MG63 (cell line): ENCODE data around the gene FOXO1. TPM values are rescaled to one million over a fixed set of nuclear protein-coding genes. Genes with fewer than 3 reads are reported as not detected.

Experiments used
- DNase-seq: peaks from one replicate; pipeline ENCODE4 v3.0.0-alpha.2; 2020
- H3K27me3 ChIP-seq: fragments of 250-450 bp; sonication (Bioruptor Pico); 2 replicates; pipeline ENCODE4 v1.5.1; 2020; ENCODE audit warnings: mild to moderate bottlenecking, moderate library complexity
- H3K36me3 ChIP-seq: fragments of 250-450 bp; sonication (Bioruptor Pico); 2 replicates; pipeline ENCODE4 v1.5.1; 2020; ENCODE audit warnings: mild to moderate bottlenecking, moderate library complexity
- H3K4me3 ChIP-seq: fragments of 250-450 bp; sonication (Bioruptor Pico); 2 replicates; pipeline ENCODE4 v1.5.1; 2020; ENCODE audit warnings: mild to moderate bottlenecking, moderate library complexity
- H3K9me3 ChIP-seq: fragments of 250-450 bp; sonication (Bioruptor Pico); 2 replicates; pipeline ENCODE4 v1.5.1; 2020; ENCODE audit warnings: mild to moderate bottlenecking, moderate library complexity
- total RNA-seq: library from RNA; depleted of rRNA; stranded (reverse); fragments of >200 nt; shearing (Covaris generic); gene quantifications from 2 replicates; pipeline ENCODE4 v1.2.3, GENCODE V29; 2014; ENCODE audit warnings: low replicate concordance

The FOXO1 gene
- total RNA-seq, 1 experiment from 2014 or later: 1.7 TPM

DNA sequence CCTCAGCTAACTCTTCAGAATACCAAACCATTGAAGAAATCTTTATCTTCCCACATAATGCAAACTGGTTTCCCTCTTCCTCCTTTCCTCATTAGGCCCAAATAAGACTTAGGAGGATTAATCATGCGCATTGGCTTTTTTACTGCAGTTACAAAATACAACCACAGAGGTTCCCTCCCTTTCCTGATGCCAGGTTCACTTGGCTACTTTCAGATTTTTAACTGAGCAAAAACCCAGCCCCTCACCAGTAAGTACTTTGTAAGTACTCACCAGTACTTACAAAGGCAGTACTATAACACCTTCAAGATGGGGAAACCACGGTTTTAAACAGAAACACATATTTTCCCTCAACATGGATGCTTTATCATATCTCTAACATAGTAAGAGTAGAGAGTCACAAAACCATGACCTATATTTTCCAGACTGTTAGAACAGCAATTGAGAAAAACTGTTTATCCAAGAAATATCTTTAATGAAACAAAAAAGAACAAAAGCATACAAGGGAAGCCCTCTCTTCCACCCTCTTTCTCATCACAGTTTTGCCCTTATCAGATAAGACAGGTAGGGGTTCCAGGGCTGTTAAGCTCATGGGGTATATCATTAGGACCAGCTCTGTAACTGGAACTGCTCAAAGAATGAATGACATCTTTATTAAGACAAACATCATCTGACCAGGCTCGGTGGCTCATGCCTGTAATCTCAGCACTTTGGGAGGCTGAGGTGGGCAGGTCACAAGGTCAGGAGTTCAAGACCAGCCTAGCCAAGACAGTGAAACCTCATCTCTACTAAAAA is 12.7 kb downstream of the FOXO1 start:
- DNase-seq: no peak
- H3K27me3 ChIP-seq: no peaks in the 10 kb centered on the region

DNA sequence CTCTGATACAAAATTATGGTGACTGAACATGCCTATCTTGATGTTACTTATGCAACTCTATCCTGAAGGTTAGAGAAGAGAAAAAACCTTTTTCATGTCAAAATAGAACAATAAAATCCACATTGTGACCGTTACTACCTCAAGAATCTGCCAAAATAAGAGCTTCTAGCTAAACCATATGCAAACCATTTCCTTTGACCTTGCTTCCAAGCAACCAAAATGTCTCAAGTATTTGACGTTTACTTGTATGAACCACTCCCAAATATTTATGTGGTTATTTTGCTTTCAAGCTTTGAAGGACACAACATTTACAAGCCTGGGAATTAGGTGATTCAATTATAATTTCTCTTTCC is 13.9 kb downstream of the FOXO1 start:
- no peaks in the 10 kb centered on the region for H3K36me3 ChIP-seq
- H3K9me3 ChIP-seq: no peaks in the 10 kb centered on the region
- H3K27me3 ChIP-seq: no peaks in the 10 kb centered on the region
- no peak for DNase-seq
- H3K4me3 ChIP-seq: no peak overlapping the region

More for the DNA sequence above, 12.7 kb downstream of the FOXO1 start:
- H3K4me3 ChIP-seq: no peak overlapping the region
- no peaks in the 10 kb centered on the region for H3K36me3 ChIP-seq
- no peaks in the 10 kb centered on the region for H3K9me3 ChIP-seq

DNA sequence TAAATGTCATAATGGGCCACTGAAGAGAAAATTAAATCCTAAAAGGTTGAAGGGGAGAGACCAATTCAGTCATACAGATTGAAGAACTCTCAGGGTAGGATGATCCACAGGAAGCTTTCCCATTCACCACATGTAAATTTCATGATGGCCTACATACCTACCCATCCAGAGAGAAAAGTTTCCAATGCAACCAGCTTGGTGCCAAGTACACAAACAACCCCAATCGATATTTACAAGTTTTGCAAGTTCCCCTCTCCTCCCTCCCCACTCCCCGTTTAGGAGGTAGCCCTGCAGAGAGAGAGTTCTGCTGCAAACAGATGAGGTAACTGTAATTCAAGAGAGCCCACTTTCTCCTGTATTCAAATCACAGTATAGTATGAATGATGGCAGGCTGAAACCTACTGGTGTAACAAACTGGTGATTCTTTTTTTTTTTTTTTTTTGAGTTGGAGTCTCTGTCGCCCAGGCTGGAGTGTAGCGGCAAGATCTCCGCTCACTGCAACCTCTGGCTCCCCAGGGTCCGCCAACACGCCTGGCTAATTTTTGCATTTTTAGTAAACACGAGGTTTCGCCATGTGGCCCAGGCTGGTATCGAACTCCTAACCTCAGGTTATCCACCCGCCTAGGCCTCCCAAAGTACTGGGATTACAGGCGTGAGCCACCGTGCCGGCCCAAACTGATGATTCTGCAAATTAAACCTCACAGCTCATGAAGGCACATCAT is 14.4 kb downstream of the FOXO1 start:
- no peak overlapping the region for H3K4me3 ChIP-seq
- H3K27me3 ChIP-seq: no peaks in the 10 kb centered on the region
- H3K9me3 ChIP-seq: no peaks in the 10 kb centered on the region
- H3K36me3 ChIP-seq: no peaks in the 10 kb centered on the region
- DNase-seq: no peak

DNA sequence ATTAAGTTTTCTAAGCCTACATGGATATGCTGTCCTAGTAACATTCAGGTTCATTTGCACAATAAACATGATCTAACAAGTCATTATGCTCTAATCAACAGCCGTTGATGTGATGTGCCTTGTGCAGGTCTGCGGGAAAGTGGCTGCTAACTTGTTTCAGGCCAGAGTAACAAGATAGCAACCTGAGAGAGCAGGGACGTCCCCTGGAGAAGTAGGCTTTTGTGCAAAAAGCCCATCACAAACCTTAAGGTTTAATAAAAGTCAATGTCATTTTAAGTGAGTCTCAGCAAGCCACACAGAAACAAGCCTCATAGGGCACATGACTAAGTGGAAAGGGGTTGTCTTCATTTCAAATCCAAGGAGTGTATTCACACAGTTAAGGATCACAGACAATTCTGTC is 17.6 kb downstream of the FOXO1 start:
- Histone ChIP-seq H3K9me3 (no peaks in the 10 kb centered on the region), H3K4me3 (no peak overlapping the region), H3K36me3 (no peaks in the 10 kb centered on the region), H3K27me3 (no peaks in the 10 kb centered on the region)
- DNase-seq: no peak

DNA sequence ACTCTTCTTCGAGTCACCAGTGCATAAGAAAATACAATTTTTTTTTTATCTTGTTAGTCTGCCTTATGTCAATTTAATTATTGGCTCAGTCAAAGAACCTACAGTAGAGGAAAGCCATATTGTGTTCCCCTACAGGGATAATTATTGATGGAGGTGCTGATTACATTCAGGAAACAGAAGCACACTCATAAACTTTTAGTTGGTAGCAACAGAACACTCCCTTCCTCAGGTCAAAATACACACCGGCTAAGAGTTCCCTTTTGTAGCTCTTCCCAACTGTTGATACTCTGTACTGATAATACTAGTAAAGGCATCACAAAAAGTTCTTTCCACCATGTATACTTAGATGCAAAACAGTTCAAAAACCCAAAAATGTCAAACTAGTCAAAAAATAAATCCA is 18.4 kb downstream of the FOXO1 start:
- no peaks in the 10 kb centered on the region for H3K36me3 ChIP-seq
- no peaks in the 10 kb centered on the region for H3K27me3 ChIP-seq
- no peak for DNase-seq
- no peak overlapping the region for H3K4me3 ChIP-seq
- H3K9me3 ChIP-seq: no peaks in the 10 kb centered on the region

DNA sequence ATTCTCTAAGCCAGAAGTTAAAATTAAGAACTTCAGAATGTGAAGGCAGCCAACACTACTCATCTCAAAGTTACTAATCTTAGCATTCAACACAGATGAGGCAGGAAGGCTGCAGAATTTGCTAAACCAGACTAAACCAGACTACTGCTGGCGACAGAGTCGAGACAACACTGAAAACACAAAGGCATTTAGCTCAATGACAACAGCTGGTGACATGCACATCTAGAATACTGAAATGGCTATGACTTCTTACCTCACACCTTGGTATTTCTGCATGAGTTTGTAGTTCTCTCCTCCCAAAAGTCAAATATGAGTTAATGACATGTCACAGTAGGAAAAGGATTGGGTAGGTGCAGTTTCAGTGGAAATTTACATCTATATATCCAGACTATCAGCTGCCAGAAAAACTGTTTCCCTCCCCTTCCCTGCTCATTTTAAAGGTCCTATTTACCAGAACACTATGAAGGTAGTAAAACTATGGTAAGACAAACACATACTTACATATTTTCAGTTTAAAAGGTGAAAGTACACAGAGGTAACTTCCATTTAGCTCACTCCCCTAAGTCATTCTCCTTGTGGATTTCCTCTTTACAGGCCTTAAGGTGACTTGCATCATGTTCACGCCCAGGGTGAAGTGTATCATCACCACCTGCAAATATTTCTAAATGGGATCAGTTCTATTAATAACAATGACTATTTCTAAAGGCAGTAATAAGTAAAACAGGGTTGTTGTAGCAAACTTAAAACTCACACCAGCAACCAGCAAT is 21.4 kb downstream of the FOXO1 start:
- Histone ChIP-seq H3K9me3 (no peaks in the 10 kb centered on the region), H3K27me3 (no peaks in the 10 kb centered on the region), H3K36me3 (no peaks in the 10 kb centered on the region), H3K4me3 (no peak overlapping the region)
- DNase-seq: no peak

DNA sequence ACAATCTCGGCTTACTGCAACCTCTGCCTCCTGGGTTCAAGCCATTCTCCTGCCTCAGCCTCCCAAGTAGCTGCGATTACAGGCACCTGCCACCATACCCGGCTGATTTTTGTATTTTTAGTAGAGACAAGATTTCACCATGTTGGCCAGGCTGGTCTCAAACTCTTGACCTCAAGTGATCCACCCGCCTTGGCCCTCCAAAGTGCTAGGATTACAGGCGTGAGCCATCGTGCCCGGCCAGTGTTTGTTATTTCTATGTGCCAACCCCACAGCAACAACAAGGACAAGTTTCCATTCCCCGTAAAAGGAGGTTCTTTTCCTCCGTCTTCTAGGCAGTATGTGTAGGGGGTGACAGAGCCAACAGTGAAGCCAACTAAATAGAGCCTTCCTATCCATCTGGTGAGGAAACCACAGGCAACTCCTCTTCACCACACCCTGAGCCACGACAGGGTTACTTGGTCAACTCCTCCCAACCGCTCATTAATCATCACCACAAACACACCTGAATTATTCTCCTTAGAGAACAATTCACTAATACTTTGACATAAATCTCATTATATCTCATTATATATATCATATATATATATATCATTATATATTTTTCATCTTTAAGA is 25.5 kb downstream of the FOXO1 start:
- Histone ChIP-seq H3K36me3 (no peaks in the 10 kb centered on the region), H3K27me3 (no peaks in the 10 kb centered on the region), H3K4me3 (no peak overlapping the region), H3K9me3 (no peaks in the 10 kb centered on the region)
- no peak for DNase-seq

DNA sequence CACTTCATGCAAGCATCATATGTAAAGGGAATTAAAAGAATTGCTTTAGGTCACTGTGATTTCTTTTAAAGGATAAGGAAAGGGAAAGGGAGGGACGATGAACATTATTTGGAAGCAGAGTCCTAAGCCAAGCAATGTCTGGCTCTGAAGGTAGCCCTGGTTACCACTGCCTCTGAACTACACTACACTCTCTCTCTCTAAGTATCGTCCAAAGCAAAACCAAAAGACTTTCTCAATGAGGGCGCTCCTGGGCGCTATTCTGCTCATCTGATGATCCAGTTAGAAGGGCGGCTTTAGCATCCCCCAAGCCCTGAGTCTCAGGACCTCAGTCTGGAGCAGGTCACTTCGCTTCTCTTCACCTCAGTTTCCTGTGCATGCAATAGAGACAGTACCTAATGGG is 26.2 kb downstream of the FOXO1 start:
- no peaks in the 10 kb centered on the region for H3K9me3 ChIP-seq
- DNase-seq: no peak
- H3K4me3 ChIP-seq: no peak overlapping the region
- H3K27me3 ChIP-seq: no peaks in the 10 kb centered on the region
- no peaks in the 10 kb centered on the region for H3K36me3 ChIP-seq

DNA sequence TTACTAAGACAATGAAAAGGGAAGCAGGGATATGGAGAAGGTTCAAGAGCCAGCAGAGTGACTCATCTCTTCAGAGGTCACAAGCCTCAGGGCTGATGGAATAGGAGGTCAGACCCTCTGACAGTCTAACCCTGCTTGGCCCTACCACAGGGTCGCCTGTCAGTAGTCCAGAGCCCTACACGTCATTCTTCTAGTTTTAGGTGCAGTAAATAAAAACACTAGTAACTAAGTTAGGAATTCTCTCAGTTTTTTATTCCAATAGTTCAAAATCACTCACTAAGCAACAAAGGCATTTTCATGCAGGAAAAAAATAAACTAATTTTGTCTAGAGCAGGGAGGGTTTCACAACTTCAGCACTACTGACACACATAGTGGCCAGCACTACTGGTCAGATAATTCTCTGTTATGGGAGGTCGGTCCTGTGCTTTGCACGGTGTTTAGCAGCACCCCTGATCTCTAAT is 27.2 kb downstream of the FOXO1 start:
- peak; percentile 72 for DNase-seq
- Histone ChIP-seq H3K4me3 (no peak overlapping the region), H3K36me3 (no peaks in the 10 kb centered on the region), H3K27me3 (no peaks in the 10 kb centered on the region), H3K9me3 (no peaks in the 10 kb centered on the region)

DNA sequence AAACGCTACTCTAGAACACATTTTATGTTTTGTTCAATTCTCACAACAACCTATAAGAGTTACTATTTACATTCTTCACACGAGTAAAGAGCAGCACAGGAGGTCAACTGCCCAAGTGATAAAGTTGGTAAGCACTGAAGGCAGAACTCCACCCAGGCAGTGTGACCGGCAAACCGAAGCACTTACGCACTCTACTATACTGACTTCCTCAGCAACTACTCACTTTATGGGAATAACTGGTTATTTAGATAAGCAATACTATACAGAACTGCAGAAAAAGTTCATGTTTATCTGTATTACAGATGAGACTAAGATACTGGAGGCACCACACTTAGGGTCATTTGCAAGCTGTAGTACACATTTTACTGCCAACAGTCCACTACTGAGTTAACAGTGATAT is 28.8 kb downstream of the FOXO1 start:
- Histone ChIP-seq H3K27me3 (no peaks in the 10 kb centered on the region), H3K4me3 (no peak overlapping the region), H3K36me3 (no peaks in the 10 kb centered on the region), H3K9me3 (no peaks in the 10 kb centered on the region)
- DNase-seq: no peak

DNA sequence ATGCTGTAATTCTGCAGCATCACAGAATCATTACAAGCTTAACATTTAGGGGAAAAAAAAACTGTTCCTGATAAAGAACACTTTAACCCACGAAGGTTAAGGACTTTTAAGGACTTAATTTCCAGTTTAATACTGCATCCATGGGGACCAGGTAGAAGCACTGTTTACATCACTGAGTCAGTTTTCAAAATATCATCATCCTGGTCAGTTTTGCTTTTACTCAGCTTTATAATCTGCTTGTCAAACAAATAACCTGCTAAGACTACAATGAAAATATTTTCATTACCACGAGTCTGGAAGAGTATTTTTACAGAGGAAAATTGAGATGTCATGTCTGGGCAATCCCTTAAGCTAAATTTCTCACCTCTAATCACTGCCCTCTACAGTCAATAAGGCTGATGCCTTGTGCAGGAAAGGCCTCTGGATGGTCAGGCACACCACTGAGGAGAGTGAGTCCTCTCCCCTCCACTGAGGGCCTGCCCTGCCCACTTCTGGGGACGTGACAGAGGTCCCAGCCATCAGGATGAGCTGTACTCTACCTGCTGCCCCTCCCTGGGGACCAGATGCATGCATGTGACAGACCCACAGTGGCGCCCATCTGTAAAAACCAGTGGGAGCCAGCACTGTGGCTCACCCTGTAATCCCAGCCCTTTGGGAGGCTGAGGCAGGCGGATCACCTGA is 31.0 kb downstream of the FOXO1 start:
- no peaks in the 10 kb centered on the region for H3K36me3 ChIP-seq
- H3K27me3 ChIP-seq: no peaks in the 10 kb centered on the region
- DNase-seq: no peak
- H3K9me3 ChIP-seq: no peaks in the 10 kb centered on the region
- no peak overlapping the region for H3K4me3 ChIP-seq

DNA sequence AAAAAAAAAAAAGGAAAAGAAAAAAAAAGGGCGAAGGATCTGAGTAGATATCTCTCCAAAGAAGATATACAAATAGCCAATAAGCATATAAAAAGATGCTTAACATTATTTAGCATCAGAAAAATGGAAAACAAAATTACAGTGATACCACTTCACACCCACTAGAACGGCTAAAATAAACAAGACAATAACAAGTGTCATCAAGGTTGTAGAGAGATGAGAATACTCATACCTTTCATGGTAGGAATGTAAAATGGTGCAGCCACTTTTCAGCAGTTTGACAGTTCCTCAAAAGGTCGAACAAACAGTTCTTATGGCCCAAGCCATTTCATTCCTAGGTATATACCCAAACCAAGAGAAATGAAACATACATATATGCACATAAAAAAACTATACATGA is 33.5 kb downstream of the FOXO1 start:
- Histone ChIP-seq H3K36me3 (no peaks in the 10 kb centered on the region), H3K4me3 (no peak overlapping the region), H3K9me3 (no peaks in the 10 kb centered on the region), H3K27me3 (no peaks in the 10 kb centered on the region)
- no peak for DNase-seq

DNA sequence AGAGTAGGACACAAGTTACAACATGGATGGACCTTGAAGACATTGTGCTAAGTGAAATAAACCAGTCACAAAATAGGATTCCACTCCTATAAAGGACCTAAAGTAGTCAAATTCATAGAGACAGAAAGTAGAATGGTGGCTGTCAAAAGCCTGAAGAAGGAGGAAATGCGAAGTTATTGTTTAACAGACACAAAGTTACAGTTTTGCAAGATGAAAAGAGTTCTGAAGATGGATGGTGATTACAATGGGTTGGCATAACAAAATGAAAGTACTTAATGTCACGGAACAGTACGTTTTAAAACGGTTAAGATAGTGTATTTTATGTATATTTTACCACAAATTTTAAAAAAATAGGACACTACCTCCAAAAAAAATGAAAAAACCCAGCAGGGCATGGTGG is 34.8 kb downstream of the FOXO1 start:
- Histone ChIP-seq H3K4me3 (no peak overlapping the region), H3K27me3 (no peaks in the 10 kb centered on the region), H3K9me3 (no peaks in the 10 kb centered on the region), H3K36me3 (no peaks in the 10 kb centered on the region)
- DNase-seq: no peak

DNA sequence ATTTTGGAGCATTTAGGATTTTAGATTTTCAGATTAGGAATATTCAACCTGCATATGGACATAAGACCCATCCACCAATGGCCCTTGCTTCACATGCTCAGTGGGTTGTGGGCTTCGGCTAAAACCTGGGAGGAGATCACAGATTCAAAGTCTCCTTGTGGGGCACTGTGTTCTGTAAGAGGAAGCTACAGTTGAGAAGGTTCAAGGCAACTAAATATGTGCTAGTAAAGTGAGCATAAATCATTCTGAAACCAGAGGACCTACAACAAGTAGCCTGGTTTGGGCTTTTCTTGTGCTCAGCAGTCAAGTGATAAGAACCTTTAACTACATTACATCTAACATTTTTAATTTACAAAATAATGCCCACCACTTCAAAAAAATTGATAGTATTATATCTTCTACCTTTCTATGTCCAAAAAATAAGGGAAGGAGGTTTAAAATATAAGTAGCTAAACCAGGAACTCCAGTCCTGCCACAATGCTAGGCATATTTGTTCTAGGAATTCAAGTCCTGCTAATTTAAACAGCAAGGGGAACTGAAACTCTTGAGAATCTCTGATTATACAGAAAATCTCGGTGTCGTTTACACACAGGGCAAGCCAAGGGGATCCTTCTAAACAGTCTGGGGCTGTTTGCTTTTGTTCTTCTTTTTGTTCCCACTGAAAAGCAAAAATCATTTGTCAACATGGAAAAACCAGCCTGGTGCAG is 36.6 kb downstream of the FOXO1 start:
- no peaks in the 10 kb centered on the region for H3K27me3 ChIP-seq
- no peak for DNase-seq

DNA sequence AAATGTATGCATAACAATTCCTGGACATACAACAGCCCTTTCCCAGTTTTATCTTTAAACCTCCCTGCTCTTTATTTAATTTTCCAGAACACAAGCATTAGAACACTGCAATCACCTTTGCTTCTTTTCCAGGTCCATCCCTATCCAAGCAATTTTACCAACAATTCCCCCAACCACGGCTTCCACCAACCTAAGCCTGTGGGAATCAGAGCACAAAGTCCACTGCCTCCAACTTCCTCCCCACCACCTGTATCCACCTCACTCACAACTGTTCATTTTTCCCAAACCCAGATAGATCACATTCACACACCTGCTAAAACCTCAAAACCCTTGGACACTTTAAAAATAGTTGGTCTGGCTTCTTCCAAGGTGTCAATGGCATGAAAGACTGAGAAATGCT is 39.5 kb downstream of the FOXO1 start:
- H3K27me3 ChIP-seq: no peaks in the 10 kb centered on the region
- no peak for DNase-seq
- no peaks in the 10 kb centered on the region for H3K9me3 ChIP-seq
- no peak overlapping the region for H3K4me3 ChIP-seq
- H3K36me3 ChIP-seq: no peaks in the 10 kb centered on the region

More for the DNA sequence above, 36.6 kb downstream of the FOXO1 start:
- Histone ChIP-seq H3K36me3 (no peaks in the 10 kb centered on the region), H3K4me3 (no peak overlapping the region), H3K9me3 (no peaks in the 10 kb centered on the region)

DNA sequence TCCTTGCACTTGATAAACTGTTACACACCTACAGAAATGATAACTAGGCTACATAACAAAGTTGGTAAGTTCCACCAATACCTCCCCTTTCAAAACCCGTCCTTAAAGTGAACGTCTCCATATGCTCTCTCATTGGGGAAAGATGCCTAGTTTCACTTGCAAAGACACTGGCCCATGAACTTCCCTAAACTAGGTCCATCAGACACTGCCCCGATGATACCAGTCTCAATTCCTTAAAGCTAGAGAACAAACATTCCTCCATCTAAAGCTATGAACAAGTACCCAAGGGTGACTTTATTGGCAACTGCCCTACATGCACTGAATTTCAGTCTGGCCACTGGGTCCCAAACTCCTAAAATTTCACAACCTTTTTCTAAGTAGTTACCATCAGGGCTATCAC is 39.9 kb downstream of the FOXO1 start:
- no peaks in the 10 kb centered on the region for H3K27me3 ChIP-seq
- no peak overlapping the region for H3K4me3 ChIP-seq
- DNase-seq: no peak
- no peaks in the 10 kb centered on the region for H3K9me3 ChIP-seq
- H3K36me3 ChIP-seq: no peaks in the 10 kb centered on the region
